Mesothelial cell of epicardium (in vitro differentiated cells): ENCODE measurements around the gene PAK5. TPM values are rescaled to one million over a fixed set of nuclear protein-coding genes. Genes with fewer than 3 reads are reported as not detected.

Experiments
- DNase-seq, 2 experiments: peaks; one replicate each; pipeline ENCODE4 v3.0.0; 2021; ENCODE audit warnings: low spot score in 2 of 2; ENCODE audit not compliant: unreplicated experiment in 2 of 2
- H3K27ac Mint-ChIP-seq: 2 replicates; pipeline ENCODE4 v1.8.0; 2021; ENCODE audit warnings: mixed read lengths
- H3K27me3 Mint-ChIP-seq: 2 replicates; pipeline ENCODE4 v1.8.0; 2021; ENCODE audit warnings: low read depth, mixed read lengths
- H3K36me3 Mint-ChIP-seq: 2 replicates; pipeline ENCODE4 v1.8.0; 2021; ENCODE audit warnings: mixed read lengths
- H3K4me1 Mint-ChIP-seq: 2 replicates; pipeline ENCODE4 v1.8.0; 2021; ENCODE audit warnings: mixed read lengths
- H3K4me3 Mint-ChIP-seq: 2 replicates; pipeline ENCODE4 v1.8.0; 2021; ENCODE audit warnings: mild to moderate bottlenecking, moderate library complexity, mixed read lengths
- H3K9me3 Mint-ChIP-seq: 2 replicates; pipeline ENCODE4 v1.8.0; 2021; ENCODE audit warnings: mixed read lengths
- total RNA-seq: library from RNA; stranded (reverse); gene quantifications from 3 replicates; pipeline ENCODE4 v1.2.1, GENCODE V29; 2021
- TF ChIP-seq, protein P1 (sequence below): fragments of 200-600 bp; sonication (generic); IDR thresholded peaks from one replicate; pipeline ENCODE4 v1.5.0; 2021; ENCODE audit warnings: antibody characterized with exemption; ENCODE audit not compliant: unreplicated experiment

Gene PAK5
- total RNA-seq, 1 donor from 2014 or later: 0.54 TPM

DNA sequence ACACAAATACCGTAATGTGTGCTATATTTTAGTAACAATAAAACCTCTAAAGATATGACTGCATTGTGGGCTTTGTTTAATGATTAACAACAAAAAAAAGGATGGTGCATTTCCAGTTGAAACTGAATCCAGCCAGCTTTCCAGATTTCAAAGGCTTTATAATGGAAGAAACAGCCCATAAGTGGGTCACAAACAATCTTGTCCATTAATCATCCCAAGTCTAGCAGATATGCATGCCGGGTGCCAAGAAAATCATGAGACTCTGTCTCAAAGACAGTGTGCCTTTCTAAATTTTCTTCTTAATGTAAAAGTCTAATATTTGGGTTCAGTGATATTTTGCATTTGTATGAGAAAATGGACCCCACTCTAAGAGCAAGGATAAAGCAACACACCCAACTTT lies 345.1 kb downstream of the PAK5 start:
- Mint-ChIP-seq H3K27me3 (peaks cover 40% of the 10 kb centered on the region), H3K4me1 (peaks cover 3% of the 10 kb centered on the region), H3K9me3 (peaks cover 7% of the 10 kb centered on the region), H3K36me3 (no peaks in the 10 kb centered on the region), H3K4me3 (no peak overlapping the region), H3K27ac (no peak overlapping the region)
- TF ChIP-seq, protein P1, sequence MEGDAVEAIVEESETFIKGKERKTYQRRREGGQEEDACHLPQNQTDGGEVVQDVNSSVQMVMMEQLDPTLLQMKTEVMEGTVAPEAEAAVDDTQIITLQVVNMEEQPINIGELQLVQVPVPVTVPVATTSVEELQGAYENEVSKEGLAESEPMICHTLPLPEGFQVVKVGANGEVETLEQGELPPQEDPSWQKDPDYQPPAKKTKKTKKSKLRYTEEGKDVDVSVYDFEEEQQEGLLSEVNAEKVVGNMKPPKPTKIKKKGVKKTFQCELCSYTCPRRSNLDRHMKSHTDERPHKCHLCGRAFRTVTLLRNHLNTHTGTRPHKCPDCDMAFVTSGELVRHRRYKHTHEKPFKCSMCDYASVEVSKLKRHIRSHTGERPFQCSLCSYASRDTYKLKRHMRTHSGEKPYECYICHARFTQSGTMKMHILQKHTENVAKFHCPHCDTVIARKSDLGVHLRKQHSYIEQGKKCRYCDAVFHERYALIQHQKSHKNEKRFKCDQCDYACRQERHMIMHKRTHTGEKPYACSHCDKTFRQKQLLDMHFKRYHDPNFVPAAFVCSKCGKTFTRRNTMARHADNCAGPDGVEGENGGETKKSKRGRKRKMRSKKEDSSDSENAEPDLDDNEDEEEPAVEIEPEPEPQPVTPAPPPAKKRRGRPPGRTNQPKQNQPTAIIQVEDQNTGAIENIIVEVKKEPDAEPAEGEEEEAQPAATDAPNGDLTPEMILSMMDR: no peak
- no peak for DNase-seq

DNA sequence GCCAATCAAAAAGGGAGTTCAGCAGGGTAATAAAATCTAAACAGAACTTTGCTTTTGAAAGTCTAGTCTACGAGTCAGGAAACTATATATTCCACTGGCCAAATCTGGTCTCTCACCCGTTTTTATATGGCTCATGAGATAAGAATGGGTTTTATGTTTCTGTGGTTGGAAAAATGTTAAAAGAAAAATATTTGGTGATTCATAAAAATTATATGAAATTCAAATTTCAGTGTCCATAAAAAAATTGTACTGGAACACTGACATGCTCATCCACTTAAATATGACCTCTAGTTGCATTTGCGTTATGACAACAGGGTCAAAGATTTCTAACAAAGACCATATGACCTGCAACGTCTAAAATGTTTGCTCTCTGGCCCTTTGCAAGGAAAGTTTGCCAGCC lies 346.8 kb downstream of the PAK5 start:
- no peak overlapping the region for H3K27ac Mint-ChIP-seq
- no peak for DNase-seq
- peaks cover 7% of the 10 kb centered on the region for H3K9me3 Mint-ChIP-seq
- H3K4me1 Mint-ChIP-seq: peaks cover 3% of the 10 kb centered on the region
- H3K27me3 Mint-ChIP-seq: peaks cover 44% of the 10 kb centered on the region
- H3K4me3 Mint-ChIP-seq: no peak overlapping the region
- TF ChIP-seq, protein P1: no peak
- no peaks in the 10 kb centered on the region for H3K36me3 Mint-ChIP-seq

- H3K4me1 Mint-ChIP-seq: peaks cover 3% of the 10 kb centered on the region
Observed at GRCh38 chr20:9491324-9491723, 347.6 kb downstream of the PAK5 start.

DNA sequence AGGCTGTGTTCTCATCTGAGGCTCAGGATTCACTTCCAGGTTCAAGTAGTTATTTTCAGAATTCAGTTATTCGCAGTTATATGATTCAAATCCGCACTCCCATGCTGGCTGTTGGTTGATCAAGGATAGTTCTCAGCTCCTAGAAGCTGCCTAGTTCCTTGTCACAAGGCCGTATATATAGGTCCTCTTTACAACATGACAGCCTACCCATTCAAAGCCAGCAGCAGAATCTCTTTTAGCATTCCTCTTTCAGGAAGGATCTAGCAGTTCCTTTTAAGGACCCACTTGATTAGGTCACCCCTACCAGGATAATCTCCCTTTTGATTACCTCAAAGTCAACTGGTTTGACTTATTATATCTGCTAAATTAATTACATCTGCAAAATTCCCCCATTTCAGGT lies 348.2 kb downstream of the PAK5 start:
- DNase-seq: no peak
- Mint-ChIP-seq H3K9me3 (peaks cover 3% of the 10 kb centered on the region), H3K36me3 (no peaks in the 10 kb centered on the region), H3K27me3 (peaks cover 46% of the 10 kb centered on the region), H3K27ac (no peak overlapping the region), H3K4me1 (peaks cover 3% of the 10 kb centered on the region), H3K4me3 (no peak overlapping the region)
- TF ChIP-seq, protein P1: no peak

More at GRCh38 chr20:9491324-9491723, 347.6 kb downstream of the PAK5 start:
- no peak overlapping the region for H3K27ac Mint-ChIP-seq
- no peak for DNase-seq
- TF ChIP-seq, protein P1: no peak
- H3K4me3 Mint-ChIP-seq: no peak overlapping the region
- no peaks in the 10 kb centered on the region for H3K36me3 Mint-ChIP-seq
- H3K27me3 Mint-ChIP-seq: peaks cover 48% of the 10 kb centered on the region
- peaks cover 7% of the 10 kb centered on the region for H3K9me3 Mint-ChIP-seq

DNA sequence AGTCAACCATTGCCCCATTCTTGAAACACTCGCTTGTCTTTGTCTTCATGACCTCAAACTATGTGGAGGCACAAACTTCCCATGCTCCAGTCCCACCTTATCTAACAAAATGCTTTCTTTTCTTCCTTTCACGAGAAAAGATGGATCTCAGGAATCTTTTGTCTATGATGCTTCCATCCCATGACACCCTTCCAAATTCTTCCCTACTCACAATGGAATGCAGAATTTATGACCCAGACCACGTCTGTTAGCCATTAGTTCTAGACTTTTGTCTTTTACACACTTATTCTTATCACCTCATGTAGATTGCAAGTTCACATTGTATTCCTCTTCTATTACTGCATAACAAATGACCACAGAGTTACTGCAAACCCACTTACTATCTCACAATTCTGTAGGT lies 348.7 kb downstream of the PAK5 start:
- TF ChIP-seq, protein P1: no peak
- H3K4me1 Mint-ChIP-seq: peaks cover 3% of the 10 kb centered on the region
- no peaks in the 10 kb centered on the region for H3K36me3 Mint-ChIP-seq
- no peak overlapping the region for H3K27ac Mint-ChIP-seq
- DNase-seq: no peak
- no peak overlapping the region for H3K4me3 Mint-ChIP-seq
- H3K27me3 Mint-ChIP-seq: peaks cover 43% of the 10 kb centered on the region
- no peaks in the 10 kb centered on the region for H3K9me3 Mint-ChIP-seq

- Mint-ChIP-seq H3K4me3 (no peak overlapping the region), H3K27ac (no peak overlapping the region), H3K36me3 (no peaks in the 10 kb centered on the region), H3K9me3 (no peaks in the 10 kb centered on the region), H3K27me3 (peaks cover 39% of the 10 kb centered on the region), H3K4me1 (peaks cover 3% of the 10 kb centered on the region)
- TF ChIP-seq, protein P1: no peak
- DNase-seq: no peak
Observed at GRCh38 chr20:9488063-9488462, 350.8 kb downstream of the PAK5 start.
